Measurements from ENCODE around the gene PLD5. TPM values are rescaled to one million over a fixed set of nuclear protein-coding genes. Genes with fewer than 3 reads are reported as not detected.

PLD5 gene
- total RNA-seq, 1 experiment from 2014 or later, result 9.2 TPM

- POLR2A ChIA-PET (ENCODE audit: low non-redundant PET), result no interaction called here
- CTCF ChIA-PET, result no interaction called here
- intact Hi-C loops (cut with micrococcal nuclease; ENCODE audit: unreplicated experiment), result no loop called here
These were observed 92.7 kb downstream of the PLD5 start for GRCh38 chr1:242431786-242432185.

GRCh38 chr1:242430956-242431355 lies 93.5 kb downstream of the PLD5 start:
- Histone ChIP-seq H3K4me1 (ENCODE audit: insufficient read depth, low read length, poor library complexity, severe bottlenecking) (no peaks in the 10 kb centered on the region), H3K27me3 (replicated peaks; ENCODE audit: insufficient read depth, low read depth, low read length, poor library complexity) (no peaks in the 10 kb centered on the region), H3K36me3 (ENCODE audit: insufficient read depth, low read length, poor library complexity, severe bottlenecking) (no peaks in the 10 kb centered on the region), H3K4me3 (ENCODE audit: low read depth, low read length, poor library complexity, severe bottlenecking) (no peak overlapping the region), H3K9me3 (ENCODE audit: low read depth, low read length, poor library complexity, severe bottlenecking) (no peaks in the 10 kb centered on the region), H3K27ac (ENCODE audit: low read depth, low read length, poor library complexity, severe bottlenecking) (no peak overlapping the region)
- no peak for DNase-seq (ENCODE audit: low spot score)
- TF ChIP-seq EZH2 (IDR thresholded peaks at IDR 0.05; ENCODE audit: borderline replicate concordance, low read depth, low read length, poor library complexity, severe bottlenecking), result no peak
- ChIA-PET POLR2A (ENCODE audit: low non-redundant PET) (no interaction called here), CTCF (no interaction called here)
- no TSS peak for BruUV-seq (replicated peaks)
- intact Hi-C loops (cut with micrococcal nuclease; ENCODE audit: unreplicated experiment), result no loop called here

More at GRCh38 chr1:242431786-242432185, 92.7 kb downstream of the PLD5 start:
- Histone ChIP-seq H3K9me3 (ENCODE audit: low read depth, low read length, poor library complexity, severe bottlenecking) (no peaks in the 10 kb centered on the region), H3K4me1 (ENCODE audit: insufficient read depth, low read length, poor library complexity, severe bottlenecking) (no peaks in the 10 kb centered on the region), H3K27me3 (replicated peaks; ENCODE audit: insufficient read depth, low read depth, low read length, poor library complexity) (no peaks in the 10 kb centered on the region), H3K4me3 (ENCODE audit: low read depth, low read length, poor library complexity, severe bottlenecking) (no peak overlapping the region), H3K36me3 (ENCODE audit: insufficient read depth, low read length, poor library complexity, severe bottlenecking) (no peaks in the 10 kb centered on the region), H3K27ac (ENCODE audit: low read depth, low read length, poor library complexity, severe bottlenecking) (no peak overlapping the region)
- no peak for DNase-seq (ENCODE audit: low spot score)
- TF ChIP-seq CTCF (conservative IDR thresholded peaks at IDR 0.05; ENCODE audit: low read depth, low read length), result no peak
- TF ChIP-seq EZH2 (IDR thresholded peaks at IDR 0.05; ENCODE audit: borderline replicate concordance, low read depth, low read length, poor library complexity, severe bottlenecking), result no peak
- no TSS peak for BruUV-seq (replicated peaks)

DNA sequence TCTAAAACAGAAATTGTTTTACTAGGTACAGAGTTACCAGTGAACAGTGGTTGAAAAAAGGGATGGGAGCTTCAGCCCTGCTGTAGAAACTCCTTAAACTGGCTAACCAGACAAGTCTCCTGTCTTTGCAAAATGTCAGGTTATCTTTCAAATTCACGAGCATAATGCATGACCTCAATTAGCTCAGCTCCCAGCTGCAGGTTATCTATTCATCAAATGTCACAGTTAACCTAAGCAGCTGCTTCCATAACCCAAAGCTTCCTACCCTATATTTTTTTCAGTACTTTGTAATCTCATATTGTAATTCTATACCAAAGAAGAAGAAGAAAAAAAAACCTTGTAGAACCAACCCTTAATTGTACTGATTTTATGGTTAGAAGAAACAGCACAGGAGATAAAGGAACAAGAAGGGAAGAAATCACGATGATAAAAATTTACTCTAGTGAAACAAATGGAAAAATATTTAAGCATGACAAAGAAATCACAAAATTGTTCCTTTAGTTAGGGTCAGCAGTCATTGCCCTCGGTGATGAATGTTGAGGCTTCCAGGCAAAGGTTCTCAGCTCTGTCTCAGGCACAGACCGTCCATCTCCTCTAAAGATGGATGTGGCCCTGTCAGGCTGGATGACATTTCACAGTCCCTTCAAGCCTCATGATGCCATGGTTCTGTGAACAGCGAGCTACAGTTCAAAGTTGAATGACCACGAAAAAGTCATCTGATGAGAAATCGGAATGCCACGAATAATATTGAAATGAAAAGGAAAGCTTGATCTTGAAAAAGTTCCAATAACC lies 95.9 kb downstream of the PLD5 start:
- intact Hi-C loops (cut with micrococcal nuclease; ENCODE audit: unreplicated experiment), result no loop called here
- no peaks in the 10 kb centered on the region for H3K4me1 ChIP-seq (ENCODE audit: insufficient read depth, low read length, poor library complexity, severe bottlenecking)
- TF ChIP-seq CTCF (conservative IDR thresholded peaks at IDR 0.05; ENCODE audit: low read depth, low read length) (no peak), EZH2 (IDR thresholded peaks at IDR 0.05; ENCODE audit: borderline replicate concordance, low read depth, low read length, poor library complexity, severe bottlenecking) (no peak)
- ChIA-PET CTCF (no interaction called here), POLR2A (ENCODE audit: low non-redundant PET) (no interaction called here)
- no peak overlapping the region for H3K4me3 ChIP-seq (ENCODE audit: low read depth, low read length, poor library complexity, severe bottlenecking)
- BruUV-seq (replicated peaks), result no TSS peak
- no peaks in the 10 kb centered on the region for H3K27me3 ChIP-seq (replicated peaks; ENCODE audit: insufficient read depth, low read depth, low read length, poor library complexity)
- no peak overlapping the region for H3K27ac ChIP-seq (ENCODE audit: low read depth, low read length, poor library complexity, severe bottlenecking)
- no peak for DNase-seq (ENCODE audit: low spot score)
- no peaks in the 10 kb centered on the region for H3K9me3 ChIP-seq (ENCODE audit: low read depth, low read length, poor library complexity, severe bottlenecking)
- no peaks in the 10 kb centered on the region for H3K36me3 ChIP-seq (ENCODE audit: insufficient read depth, low read length, poor library complexity, severe bottlenecking)

- BruUV-seq (replicated peaks), result no TSS peak
- Histone ChIP-seq H3K9me3 (ENCODE audit: low read depth, low read length, poor library complexity, severe bottlenecking) (no peaks in the 10 kb centered on the region), H3K27ac (ENCODE audit: low read depth, low read length, poor library complexity, severe bottlenecking) (no peak overlapping the region), H3K4me1 (ENCODE audit: insufficient read depth, low read length, poor library complexity, severe bottlenecking) (no peaks in the 10 kb centered on the region), H3K27me3 (replicated peaks; ENCODE audit: insufficient read depth, low read depth, low read length, poor library complexity) (no peaks in the 10 kb centered on the region), H3K36me3 (ENCODE audit: insufficient read depth, low read length, poor library complexity, severe bottlenecking) (no peaks in the 10 kb centered on the region), H3K4me3 (ENCODE audit: low read depth, low read length, poor library complexity, severe bottlenecking) (no peak overlapping the region)
- CTCF ChIA-PET, result no interaction called here
- POLR2A ChIA-PET (ENCODE audit: low non-redundant PET), result no interaction called here
- DNase-seq (ENCODE audit: low spot score), result no peak
- intact Hi-C loops (cut with micrococcal nuclease; ENCODE audit: unreplicated experiment), result no loop called here
- TF ChIP-seq CTCF (conservative IDR thresholded peaks at IDR 0.05; ENCODE audit: low read depth, low read length) (no peak), EZH2 (IDR thresholded peaks at IDR 0.05; ENCODE audit: borderline replicate concordance, low read depth, low read length, poor library complexity, severe bottlenecking) (no peak)
These were observed 97.0 kb downstream of the PLD5 start for GRCh38 chr1:242427519-242427918.
